SK-N-SH treated with all-trans-retinoic acid at 6 μM for 48 hours (cell line): ENCODE measurements around the gene KCNH4.

Source experiments
- ATAC-seq: fragments of 200-7000 bp; cut with Tn5 transposase; 3 replicates; pipeline ENCODE4 v1.9.1; 2020; ENCODE audit warnings: mild to moderate bottlenecking, moderate library complexity
- ARNTL ChIP-seq: fragments of 450-650 bp; formaldehyde crosslinking; IDR thresholded peaks from 2 replicates; pipeline ENCODE4 v1.5.0; 2020; ENCODE audit warnings: low read depth, mild to moderate bottlenecking, moderate library complexity, borderline replicate concordance
- BACH2 ChIP-seq: fragments of 250-450 bp; sonication (Bioruptor Pico); IDR thresholded peaks from 2 replicates; pipeline ENCODE4 v1.9.0; 2021; ENCODE audit warnings: mild to moderate bottlenecking, borderline replicate concordance
- CREB5 ChIP-seq: fragments of 250-450 bp; sonication (Bioruptor Pico); IDR thresholded peaks from 2 replicates; pipeline ENCODE4 v1.5.1; 2020; ENCODE audit warnings: low read depth, mild to moderate bottlenecking, moderate library complexity
- CSDC2 ChIP-seq: fragments of 250-450 bp; sonication (Bioruptor Pico); IDR thresholded peaks from 2 replicates; pipeline ENCODE4 v1.5.0; 2020; ENCODE audit warnings: mild to moderate bottlenecking, moderate library complexity
- CSRNP3 ChIP-seq: fragments of 250-450 bp; sonication (Bioruptor Pico); IDR thresholded peaks from 2 replicates; pipeline ENCODE4 v1.5.1; 2021; ENCODE audit warnings: mild to moderate bottlenecking, moderate library complexity
- ESRRG ChIP-seq: fragments of 250-450 bp; sonication (Bioruptor Pico); IDR thresholded peaks from 2 replicates; pipeline ENCODE4 v1.6.1; 2021; ENCODE audit warnings: mild to moderate bottlenecking
- OSR1 ChIP-seq: fragments of 250-450 bp; sonication (Bioruptor Pico); IDR thresholded peaks from 2 replicates; pipeline ENCODE4 v1.8.0; 2022; ENCODE audit warnings: moderate library complexity, mild to moderate bottlenecking, inconsistent platforms
- PATZ1 ChIP-seq: fragments of 250-450 bp; sonication (Bioruptor Pico); IDR thresholded peaks from 2 replicates; pipeline ENCODE4 v1.8.0; 2020; ENCODE audit warnings: mild to moderate bottlenecking, moderate library complexity, borderline replicate concordance
- POU6F1 ChIP-seq: fragments of 250-450 bp; sonication (Bioruptor Pico); IDR thresholded peaks from 2 replicates; pipeline ENCODE4 v1.8.0; 2021; ENCODE audit warnings: low read depth, mild to moderate bottlenecking, moderate library complexity, borderline replicate concordance
- PPARA ChIP-seq: fragments of 250-450 bp; sonication (Bioruptor Pico); IDR thresholded peaks from 2 replicates; pipeline ENCODE4 v1.5.0; 2020; ENCODE audit warnings: mild to moderate bottlenecking, borderline replicate concordance
- RARB ChIP-seq: fragments of 250-450 bp; sonication (Bioruptor Pico); IDR thresholded peaks from 2 replicates; pipeline ENCODE4 v1.8.0; 2021; ENCODE audit warnings: mild to moderate bottlenecking, moderate library complexity
- SNAI2 ChIP-seq: fragments of 250-450 bp; sonication (Bioruptor Pico); IDR thresholded peaks from 2 replicates; pipeline ENCODE4 v1.5.0; 2020; ENCODE audit warnings: mild to moderate bottlenecking, moderate library complexity
- TCF4 ChIP-seq: fragments of 250-450 bp; sonication (Bioruptor Pico); IDR thresholded peaks from 2 replicates; pipeline ENCODE4 v1.8.0; 2021; ENCODE audit warnings: mild to moderate bottlenecking, moderate library complexity, borderline replicate concordance
- TOX ChIP-seq: fragments of 250-450 bp; sonication (Bioruptor Pico); IDR thresholded peaks from 2 replicates; pipeline ENCODE4 v1.8.0; 2021; ENCODE audit warnings: mild to moderate bottlenecking, moderate library complexity, borderline replicate concordance
- TSHZ2 ChIP-seq: fragments of 250-450 bp; sonication (Bioruptor Pico); IDR thresholded peaks from 2 replicates; pipeline ENCODE4 v1.5.0; 2020; ENCODE audit warnings: mild to moderate bottlenecking, moderate library complexity
- ZC3H10 ChIP-seq: fragments of 250-450 bp; sonication (Bioruptor Pico); IDR thresholded peaks from 2 replicates; pipeline ENCODE4 v1.5.1; 2021; ENCODE audit warnings: mild to moderate bottlenecking, moderate library complexity
- ZFP3 ChIP-seq: fragments of 250-450 bp; sonication (Bioruptor Pico); IDR thresholded peaks from 2 replicates; pipeline ENCODE4 v1.5.0; 2020; ENCODE audit warnings: mild to moderate bottlenecking, moderate library complexity
- ZFP30 ChIP-seq: fragments of 450-650 bp; formaldehyde crosslinking; IDR thresholded peaks from 2 replicates; pipeline ENCODE4 v1.5.0; 2022; ENCODE audit warnings: mild to moderate bottlenecking, moderate library complexity
- ZNF70 ChIP-seq: fragments of 450-650 bp; formaldehyde crosslinking; IDR thresholded peaks from 2 replicates; pipeline ENCODE4 v1.5.0; 2020; ENCODE audit warnings: mild to moderate bottlenecking, moderate library complexity

Gene KCNH4

GRCh38 chr17:42225646-42226045 is 44.7 kb upstream of the KCNH4 start:
- no peak for ATAC-seq
- no peak for TF ChIP-seq TCF4 (CRISPR knock-in tag)
- TF ChIP-seq ZFP30 (CRISPR knock-in tag), result no peak
- TF ChIP-seq ZC3H10 (CRISPR knock-in tag), result no peak
- no peak for TF ChIP-seq BACH2 (CRISPR knock-in tag)
- no peak for TF ChIP-seq ZNF70 (CRISPR knock-in tag)
- TF ChIP-seq TSHZ2 (CRISPR knock-in tag), result no peak
- TF ChIP-seq OSR1, result no peak
- no peak for TF ChIP-seq SNAI2 (CRISPR knock-in tag)
- TF ChIP-seq PPARA (CRISPR knock-in tag), result no peak
- no peak for TF ChIP-seq TOX (CRISPR knock-in tag)
- TF ChIP-seq ARNTL (CRISPR knock-in tag), result no peak
- no peak for TF ChIP-seq PATZ1 (CRISPR knock-in tag)
- TF ChIP-seq ZFP3 (CRISPR knock-in tag), result no peak

GRCh38 chr17:42224651-42225050 is 43.7 kb upstream of the KCNH4 start:
- TF ChIP-seq CREB5 (CRISPR knock-in tag) (no peak), ESRRG (CRISPR knock-in tag) (no peak), TSHZ2 (CRISPR knock-in tag) (no peak), RARB (no peak), CSRNP3 (CRISPR knock-in tag) (no peak), POU6F1 (CRISPR knock-in tag) (no peak), PPARA (CRISPR knock-in tag) (no peak), ZFP3 (CRISPR knock-in tag) (no peak), CSDC2 (CRISPR knock-in tag) (no peak), OSR1 (no peak), SNAI2 (CRISPR knock-in tag) (no peak), ZC3H10 (CRISPR knock-in tag) (no peak), BACH2 (CRISPR knock-in tag) (no peak), PATZ1 (CRISPR knock-in tag) (no peak), TCF4 (CRISPR knock-in tag) (no peak), TOX (CRISPR knock-in tag) (no peak)
- ATAC-seq, result no peak
